Dedifferentiated amniotic fluid mesenchymal stem cell (primary cell): ENCODE data around the gene SOX11.

Source experiments
- DNase-seq: peaks from one replicate; pipeline ENCODE4 v3.0.0-alpha.2; 2016; ENCODE audit errors: extremely low spot score

SOX11 gene

GRCh38 chr2:5691221-5691984 is 781 bp upstream of the SOX11 start:
- DNase-seq: peak; percentile 55

- no peak for DNase-seq
These were observed 540 bp downstream of the SOX11 start for GRCh38 chr2:5692561-5693286.

DNA sequence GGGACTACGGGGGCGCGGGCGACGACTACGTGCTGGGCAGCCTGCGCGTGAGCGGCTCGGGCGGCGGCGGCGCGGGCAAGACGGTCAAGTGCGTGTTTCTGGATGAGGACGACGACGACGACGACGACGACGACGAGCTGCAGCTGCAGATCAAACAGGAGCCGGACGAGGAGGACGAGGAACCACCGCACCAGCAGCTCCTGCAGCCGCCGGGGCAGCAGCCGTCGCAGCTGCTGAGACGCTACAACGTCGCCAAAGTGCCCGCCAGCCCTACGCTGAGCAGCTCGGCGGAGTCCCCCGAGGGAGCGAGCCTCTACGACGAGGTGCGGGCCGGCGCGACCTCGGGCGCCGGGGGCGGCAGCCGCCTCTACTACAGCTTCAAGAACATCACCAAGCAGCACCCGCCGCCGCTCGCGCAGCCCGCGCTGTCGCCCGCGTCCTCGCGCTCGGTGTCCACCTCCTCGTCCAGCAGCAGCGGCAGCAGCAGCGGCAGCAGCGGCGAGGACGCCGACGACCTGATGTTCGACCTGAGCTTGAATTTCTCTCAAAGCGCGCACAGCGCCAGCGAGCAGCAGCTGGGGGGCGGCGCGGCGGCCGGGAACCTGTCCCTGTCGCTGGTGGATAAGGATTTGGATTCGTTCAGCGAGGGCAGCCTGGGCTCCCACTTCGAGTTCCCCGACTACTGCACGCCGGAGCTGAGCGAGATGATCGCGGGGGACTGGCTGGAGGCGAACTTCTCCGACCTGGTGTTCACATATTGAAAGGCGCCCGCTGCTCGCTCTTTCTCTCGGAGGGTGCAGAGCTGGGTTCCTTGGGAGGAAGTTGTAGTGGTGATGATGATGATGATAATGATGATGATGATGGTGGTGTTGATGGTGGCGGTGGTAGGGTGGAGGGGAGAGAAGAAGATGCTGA is 1.4 kb downstream of the SOX11 start:
- no peak for DNase-seq

- DNase-seq: no peak
These were observed 2.1 kb downstream of the SOX11 start for GRCh38 chr2:5694306-5694705.

- DNase-seq: no peak
These were observed 3.6 kb downstream of the SOX11 start for GRCh38 chr2:5695654-5696403.

- no peak for DNase-seq
These were observed 4.3 kb downstream of the SOX11 start for GRCh38 chr2:5696404-5696944.

- DNase-seq: peak; percentile 66
These were observed 4.8 kb downstream of the SOX11 start for GRCh38 chr2:5696945-5697521.

DNA sequence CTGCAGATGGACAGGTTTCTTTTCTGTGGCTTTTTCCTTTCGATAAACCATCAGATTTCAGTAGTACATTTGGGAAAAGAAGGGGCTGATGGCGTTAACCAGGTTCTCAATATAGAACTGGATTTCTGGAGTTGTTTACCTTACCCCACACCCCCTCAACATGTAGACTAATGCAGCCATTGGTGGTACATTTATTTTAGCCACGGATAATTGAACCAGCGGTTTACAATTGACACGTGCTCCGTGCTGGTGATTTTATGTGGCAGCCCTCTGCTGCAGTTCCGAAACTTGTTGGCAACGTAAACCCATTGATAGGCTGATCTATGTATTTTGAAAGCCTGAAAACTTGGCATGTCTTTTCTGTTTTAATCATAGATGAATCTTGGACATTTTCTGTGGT is 5.4 kb downstream of the SOX11 start:
- DNase-seq: no peak

DNA sequence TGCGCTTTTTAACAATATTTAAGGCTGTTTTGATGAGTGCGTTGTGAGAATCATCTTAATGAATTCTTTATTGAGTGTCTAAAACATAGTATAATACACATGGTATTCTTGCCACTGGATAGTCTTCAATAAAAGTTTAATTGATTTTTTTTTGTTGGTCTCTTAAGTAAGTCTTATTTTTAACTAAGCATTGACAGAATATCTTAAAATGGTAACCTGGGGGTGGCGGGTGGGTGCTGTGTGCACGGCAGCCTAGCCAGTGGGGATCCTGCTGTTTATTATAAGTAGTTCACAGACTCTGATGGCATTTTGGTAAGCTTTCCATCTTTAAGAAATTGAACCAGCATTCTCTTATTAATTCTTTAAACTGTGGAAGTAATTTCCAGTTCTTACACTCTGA is 6.0 kb downstream of the SOX11 start:
- no peak for DNase-seq

- no peak for DNase-seq
These were observed 7.8 kb downstream of the SOX11 start for GRCh38 chr2:5699963-5700362.

- DNase-seq: no peak
These were observed 8.4 kb downstream of the SOX11 start for GRCh38 chr2:5700551-5700950.

- DNase-seq: no peak
These were observed 9.1 kb downstream of the SOX11 start for GRCh38 chr2:5701266-5701665.

- no peak for DNase-seq
These were observed 11.0 kb downstream of the SOX11 start for GRCh38 chr2:5703166-5703565.

DNA sequence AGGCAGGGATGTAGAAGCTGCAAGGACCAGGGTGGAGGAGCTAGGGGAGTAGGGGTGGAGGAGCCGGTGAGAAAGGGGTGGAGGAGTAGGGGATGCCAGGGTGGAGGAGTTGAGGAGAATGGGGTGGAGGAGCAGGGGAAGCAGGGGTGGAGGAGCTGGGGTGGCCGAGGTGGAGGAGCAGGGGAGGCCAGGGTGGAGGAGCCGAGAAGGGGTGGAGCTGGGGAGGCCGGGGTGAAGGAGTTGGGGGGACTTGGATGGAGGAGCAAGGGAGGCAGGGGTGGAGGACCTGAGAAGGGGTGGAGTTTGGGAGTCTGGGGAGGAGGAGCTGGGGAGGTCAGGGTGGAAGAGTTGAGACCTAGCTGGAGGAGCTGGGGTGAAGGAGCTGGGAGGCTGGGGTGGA is 13.3 kb downstream of the SOX11 start:
- DNase-seq: no peak

DNA sequence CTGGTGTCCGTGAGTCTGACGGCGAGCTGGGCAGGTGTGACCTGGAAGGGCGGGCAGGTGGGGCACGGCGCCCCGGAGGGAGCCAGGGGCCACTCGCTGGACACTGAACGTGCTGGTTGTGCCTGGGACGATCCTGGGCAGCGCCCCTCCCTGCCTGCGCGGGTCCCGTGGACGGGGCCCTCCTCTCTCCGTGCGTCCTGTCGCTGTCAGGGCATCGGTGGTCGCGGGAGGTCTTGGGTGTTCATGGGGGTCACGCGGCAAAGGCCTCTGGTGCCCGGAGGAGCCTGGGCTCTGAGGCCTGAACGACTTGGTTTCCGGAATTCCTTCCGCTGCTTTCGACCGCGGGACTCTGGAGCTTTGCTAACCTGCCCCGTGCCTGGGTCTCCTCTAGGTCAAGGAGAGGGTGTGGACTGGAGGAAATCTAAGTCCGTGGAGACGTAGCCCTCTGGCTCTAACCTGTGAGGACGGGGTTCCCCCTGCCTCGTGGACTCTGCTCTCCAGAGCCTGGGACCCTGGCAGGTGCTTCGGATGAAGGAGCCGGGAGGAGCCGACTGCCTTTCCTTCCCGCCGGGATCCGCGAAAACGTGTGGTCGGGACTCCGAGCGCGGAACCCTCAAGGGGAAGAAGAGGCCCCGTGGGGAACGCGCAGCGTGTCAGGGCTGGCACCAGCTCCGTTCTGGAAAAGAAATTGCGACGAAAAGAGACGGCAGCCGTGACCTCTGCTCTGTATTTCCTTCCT is 14.7 kb downstream of the SOX11 start:
- no peak for DNase-seq

- no peak for DNase-seq
These were observed 18.4 kb downstream of the SOX11 start for GRCh38 chr2:5710615-5711014.

DNA sequence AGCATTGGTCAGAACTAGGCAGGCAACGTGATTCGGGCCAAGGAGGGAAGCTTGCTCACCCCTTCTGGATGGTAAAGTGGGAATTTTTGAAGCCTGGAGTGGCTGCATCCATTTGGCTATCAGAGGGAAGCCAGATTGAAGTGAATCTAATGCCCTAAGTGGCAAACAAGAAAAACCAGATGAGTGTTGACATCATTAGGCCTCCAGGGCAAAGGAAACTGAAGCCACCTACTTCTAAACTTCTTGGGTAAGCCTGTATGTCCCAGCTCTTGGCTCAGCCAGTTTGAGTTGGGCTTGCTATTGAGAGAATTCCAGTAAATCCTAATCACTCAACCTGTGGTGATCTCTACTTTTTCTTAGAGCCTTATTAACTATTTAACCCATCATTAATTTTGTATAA is 20.9 kb downstream of the SOX11 start:
- no peak for DNase-seq

DNA sequence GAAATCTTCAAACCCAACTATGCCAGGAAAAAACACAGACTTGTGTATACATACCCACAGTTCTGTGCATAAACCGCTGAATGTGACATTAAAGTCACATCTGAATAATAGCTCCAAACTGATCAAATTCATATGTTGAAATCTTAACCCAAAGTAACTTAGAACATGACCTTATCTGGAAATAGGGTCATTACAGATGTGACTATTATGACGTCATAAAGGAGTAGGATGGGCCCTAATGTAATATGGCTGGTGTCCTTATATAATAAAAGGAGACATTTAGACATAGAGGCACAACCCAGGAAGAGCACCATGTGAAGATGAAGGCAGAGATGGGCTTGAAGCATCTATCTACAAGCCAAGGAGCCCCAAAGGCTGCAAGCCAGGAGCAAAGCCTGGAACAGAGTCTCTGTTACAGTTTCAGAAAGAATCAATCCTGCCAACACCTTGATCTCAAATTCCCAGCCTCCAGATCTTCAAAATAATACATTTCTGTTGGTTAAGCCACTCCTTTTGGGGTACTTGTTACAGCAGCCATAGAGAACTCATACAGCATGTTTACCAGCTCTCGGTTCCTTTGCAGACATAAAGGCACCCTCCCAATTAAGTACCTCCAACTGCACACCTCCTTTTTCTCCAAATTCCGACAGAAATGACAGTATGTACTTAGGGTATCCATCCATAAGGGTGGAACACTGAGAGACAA is 27.6 kb downstream of the SOX11 start:
- no peak for DNase-seq

GRCh38 chr2:5720426-5720825 is 28.2 kb downstream of the SOX11 start:
- DNase-seq: no peak

DNA sequence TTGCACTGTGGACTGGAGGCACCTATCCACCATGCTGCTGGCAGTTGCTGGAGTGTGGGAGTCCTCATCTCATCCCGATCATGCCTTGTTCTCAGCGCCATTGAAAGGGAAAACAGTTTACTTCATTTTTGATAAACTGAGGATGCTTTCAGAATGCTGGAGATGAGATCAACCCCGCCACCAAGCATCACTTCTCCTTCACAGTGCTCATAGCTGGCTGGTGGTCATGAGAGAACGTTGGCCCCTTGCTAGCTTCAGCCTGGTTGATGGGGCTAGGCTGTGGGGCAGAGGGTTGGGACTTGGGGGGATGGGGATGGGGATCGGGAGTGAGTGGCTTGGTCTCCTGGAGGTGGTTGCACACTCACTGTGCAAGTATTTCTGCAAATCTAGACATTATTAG is 30.1 kb downstream of the SOX11 start:
- no peak for DNase-seq
